Heart left ventricle (tissue), 16 donors: Measurements from ENCODE around the gene POU2AF1. TPM values are rescaled to one million over a fixed set of nuclear protein-coding genes. Genes with fewer than 3 reads are reported as not detected.
"Not testable (repeated sequence)": the region's sequence is repeated elsewhere in the genome, so short reads cannot be mapped to it uniquely, and the experiment has no call there.

Experiments
- ATAC-seq, 4 donors: fragments of 200-7000 bp; cut with Tn5 transposase; one replicate each; pipeline ENCODE4 v1.9.1; 2020 to 2022; ENCODE audit warnings: moderate library complexity in 4 of 4, mild to moderate bottlenecking in 3 of 4, moderate number of reproducible peaks in 1 of 4
- DNase-seq, 5 donors: peaks; one replicate each; pipeline ENCODE4 v3.0.0-alpha.2; 2020
- H3K27ac ChIP-seq, 12 donors: fragments of 200-600 bp; sonication (generic) in 4 of 12; one replicate each; pipeline versions ENCODE4 v1.5.0 to v1.8.0; 2016 to 2022; ENCODE audit warnings: mild to moderate bottlenecking in 2 of 12
- H3K27me3 ChIP-seq, 9 donors: fragments of 200-600 bp; sonication (generic) in 2 of 9; one replicate each; pipeline versions ENCODE4 v1.5.1 to v1.8.0; 2016 to 2022; ENCODE audit warnings: mild to moderate bottlenecking in 3 of 9
- H3K36me3 ChIP-seq, 9 donors: fragments of 200-600 bp; sonication (generic) in 2 of 9; one replicate each; pipeline versions ENCODE4 v1.5.0 to v1.8.0; 2018 to 2022; ENCODE audit warnings: mild to moderate bottlenecking in 2 of 9
- H3K4me1 ChIP-seq, 12 donors: fragments of 200-600 bp; sonication (generic) in 4 of 12; one replicate each; pipeline versions ENCODE4 v1.5.0 to v1.8.0; 2016 to 2022; ENCODE audit warnings: mild to moderate bottlenecking in 3 of 12
- H3K4me3 ChIP-seq, 12 donors: fragments of 200-600 bp; sonication (generic) in 4 of 12; one replicate each; pipeline versions ENCODE4 v1.5.0 to v1.8.0; 2017 to 2022; ENCODE audit warnings: mild to moderate bottlenecking in 9 of 12, moderate library complexity in 4 of 12
- H3K9me3 ChIP-seq, 12 donors: fragments of 200-600 bp; sonication (generic) in 4 of 12; one replicate each; pipeline versions ENCODE4 v1.5.0 to v1.8.0; 2016 to 2022; ENCODE audit warnings: mild to moderate bottlenecking in 1 of 12
- POLR2A ChIP-seq, 2 donors: fragments of 450-650 bp; IDR thresholded peaks; one replicate each; pipeline ENCODE4 v1.6.1; 2017; ENCODE audit warnings: antibody characterized with exemption in 2 of 2, mild to moderate bottlenecking in 2 of 2, moderate library complexity in 2 of 2
- WGBS, 4 donors: extraction: QIAGEN DNeasy Blood & Tissue Kit in 2 of 4; methylation state at CpG; one replicate each; pipeline versions ENCODE4 v1.1.5 to v1.1.7; 2013 to 2018; 5-methylcytosine and 5-hydroxymethylcytosine counted together
- intact Hi-C, 10 donors: fragments of 100-400 bp; cut with DNase I; formaldehyde crosslinking; loops; one replicate each; pipeline versions ENCODE4 v1.11.1 to v1.14.2; 2022
- polyA plus RNA-seq, 2 donors: library from polyadenylated mRNA; stranded (reverse); fragments of 200-250 nt; gene quantifications; one replicate each; pipeline ENCODE4 v1.2.3, GENCODE V29; 2013
- total RNA-seq, 9 donors: library from RNA; depleted of rRNA in 2 of 9; stranded (reverse); fragments of >200 nt in 2 of 9; fragmentation: NEBNext Ultra II Directional in 3 of 9; extraction: Animal tissue kit (Norgen Biotek cat#: 25700) in 3 of 9; gene quantifications; one replicate each; pipeline versions ENCODE4 v1.1.0 to v1.2.4, GENCODE V29; 2016 to 2023
- TF ChIP-seq, protein P1 (sequence below), 12 donors: fragments of 200-600 bp; sonication (generic) in 4 of 12; IDR thresholded peaks; one replicate each; pipeline versions ENCODE4 v1.5.0 to v1.8.0; 2018 to 2022; ENCODE audit warnings: antibody characterized with exemption in 12 of 12, mild to moderate bottlenecking in 5 of 12
- donor health status: ischemic (EF 13 %, LVEDD 7.1; RV severe dilation, severe dysfunction).
- donor health status: healthy with polysubstance abuse.
- donor health status: DM: no; HTN: yes; CAD: no.
- donor health status: DM: no; HTN: no; CAD: no.
- donor health status: ischemic (EF 25% LVEDD 6.9; RV normal size, moderate dysfunction).
- donor health status: ischemic (EF 25% LVEDD 5.7; RV mildly dilated, moderate dysfunction).
- donor health status: healthy.
- donor health status: DM: yes; HTN: yes; CAD: no.
- donor health status: ischemic (EF 35%, LVEDD 5.7; RV mildly dilated, moderate dysfunction).
- donor health status: nonischemic (EF 11% LVEDD 7.7; RV severe dilation, severe dysfunction).
- donor health status: DM: yes; HTN: yes; CAD: no.
- donor health status: PGD.
- donor health status: ischemic (EF 29% LVEDD 5.4; RV normal size, mild dysfunction).
- donor health status: nonischemic (EF 23%, LVEDD 6.1; RV moderate dilation, normal function).

The POU2AF1 gene
- total and polyA plus RNA-seq, 11 donors = 0.07 to 1.3 (median 0.24) TPM; not detected in 7

DNA sequence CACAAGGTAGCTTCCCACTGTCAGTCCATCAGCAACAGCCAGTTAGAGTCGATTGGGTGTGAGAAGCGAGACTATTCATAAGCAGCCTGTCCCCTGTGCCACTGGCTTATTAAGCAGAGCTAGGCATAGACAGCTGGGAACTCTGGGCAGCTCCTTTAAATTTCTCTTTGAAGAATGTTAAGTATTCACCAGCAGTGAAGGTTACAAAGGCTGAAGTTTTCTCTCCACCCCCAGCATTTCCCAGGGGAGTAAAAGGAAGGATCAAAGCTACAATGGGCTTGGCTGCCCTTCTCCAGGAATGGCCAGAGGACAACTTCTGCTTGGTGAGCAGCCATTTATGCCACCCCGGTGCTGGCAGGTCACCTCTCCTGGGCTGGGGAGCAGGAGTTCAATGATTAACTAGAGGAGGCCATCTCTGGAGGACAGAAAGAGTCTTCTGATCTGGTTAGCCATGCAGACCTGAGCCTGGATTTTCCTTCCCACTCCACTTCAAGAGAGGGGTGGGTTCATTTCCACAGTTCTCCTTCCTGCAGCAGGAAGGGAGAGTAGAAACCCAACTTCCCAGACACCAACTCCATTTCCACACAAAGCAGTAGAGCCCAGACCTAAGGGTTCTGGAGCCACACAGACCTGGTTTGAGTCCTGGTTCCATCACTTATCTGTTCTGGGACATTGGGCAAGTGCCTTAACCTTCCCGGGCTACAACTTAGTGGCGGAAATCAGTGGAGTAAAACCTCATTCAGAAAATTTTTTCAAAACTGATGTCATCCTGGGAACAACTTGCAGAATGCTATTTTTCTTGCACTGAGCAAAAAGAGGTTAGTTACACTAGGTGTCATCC, 58.1 kb downstream of the POU2AF1 start:
- WGBS, 4 donors = 60 to 79% (median 74%) methylated on average over 5 of the region's 5 CpGs
- DNase-seq (no peak), ATAC-seq (peak in 2 of 4 donors; percentile 41 to 46)
- no peaks in the 10 kb centered on the region for H3K9me3 ChIP-seq
- no peaks in the 10 kb centered on the region for H3K27me3 ChIP-seq
- TF ChIP-seq POLR2A (IDR thresholded peaks at IDR 0.05) = no peak
- TF ChIP-seq, protein P1, sequence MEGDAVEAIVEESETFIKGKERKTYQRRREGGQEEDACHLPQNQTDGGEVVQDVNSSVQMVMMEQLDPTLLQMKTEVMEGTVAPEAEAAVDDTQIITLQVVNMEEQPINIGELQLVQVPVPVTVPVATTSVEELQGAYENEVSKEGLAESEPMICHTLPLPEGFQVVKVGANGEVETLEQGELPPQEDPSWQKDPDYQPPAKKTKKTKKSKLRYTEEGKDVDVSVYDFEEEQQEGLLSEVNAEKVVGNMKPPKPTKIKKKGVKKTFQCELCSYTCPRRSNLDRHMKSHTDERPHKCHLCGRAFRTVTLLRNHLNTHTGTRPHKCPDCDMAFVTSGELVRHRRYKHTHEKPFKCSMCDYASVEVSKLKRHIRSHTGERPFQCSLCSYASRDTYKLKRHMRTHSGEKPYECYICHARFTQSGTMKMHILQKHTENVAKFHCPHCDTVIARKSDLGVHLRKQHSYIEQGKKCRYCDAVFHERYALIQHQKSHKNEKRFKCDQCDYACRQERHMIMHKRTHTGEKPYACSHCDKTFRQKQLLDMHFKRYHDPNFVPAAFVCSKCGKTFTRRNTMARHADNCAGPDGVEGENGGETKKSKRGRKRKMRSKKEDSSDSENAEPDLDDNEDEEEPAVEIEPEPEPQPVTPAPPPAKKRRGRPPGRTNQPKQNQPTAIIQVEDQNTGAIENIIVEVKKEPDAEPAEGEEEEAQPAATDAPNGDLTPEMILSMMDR (IDR thresholded peaks at IDR 0.05) = no peak
- no peak overlapping the region for H3K4me3 ChIP-seq
- no peak overlapping the region for H3K27ac ChIP-seq
- intact Hi-C loops = no loop called here
- H3K4me1 ChIP-seq = peaks cover 0 to 11% (median 0%) of the 10 kb centered on the region in 12 donors
- no peaks in the 10 kb centered on the region for H3K36me3 ChIP-seq

DNA sequence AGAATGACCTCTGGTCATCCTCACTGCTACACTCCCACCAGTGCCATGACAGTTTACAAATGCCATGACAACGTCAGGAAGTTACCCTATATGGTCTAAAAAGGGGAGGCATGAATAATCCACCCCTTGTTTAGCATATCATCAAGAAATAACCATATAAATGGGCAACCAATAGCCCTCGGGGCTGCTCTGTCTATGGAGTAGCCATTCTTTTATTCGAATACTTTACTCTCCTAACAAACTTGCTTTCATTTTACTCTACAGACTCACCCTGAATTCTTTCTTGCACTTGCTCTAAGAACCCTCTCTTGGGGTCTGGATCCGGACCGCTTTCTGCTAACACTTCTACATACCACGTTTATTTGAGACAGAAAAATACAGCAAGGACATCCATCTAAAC, 58.9 kb downstream of the POU2AF1 start:
- DNase-seq, H3K36me3 ChIP-seq, H3K9me3 ChIP-seq, H3K27me3 ChIP-seq, intact Hi-C loops, H3K4me3 ChIP-seq, ATAC-seq, H3K27ac ChIP-seq: not testable (repeated sequence)
- H3K4me1 ChIP-seq = peaks cover 0 to 11% (median 0%) of the 10 kb centered on the region in 12 donors
- 81 to 84% (median 81%) methylated on average over 6 of the region's 6 CpGs for WGBS, 4 donors

DNA sequence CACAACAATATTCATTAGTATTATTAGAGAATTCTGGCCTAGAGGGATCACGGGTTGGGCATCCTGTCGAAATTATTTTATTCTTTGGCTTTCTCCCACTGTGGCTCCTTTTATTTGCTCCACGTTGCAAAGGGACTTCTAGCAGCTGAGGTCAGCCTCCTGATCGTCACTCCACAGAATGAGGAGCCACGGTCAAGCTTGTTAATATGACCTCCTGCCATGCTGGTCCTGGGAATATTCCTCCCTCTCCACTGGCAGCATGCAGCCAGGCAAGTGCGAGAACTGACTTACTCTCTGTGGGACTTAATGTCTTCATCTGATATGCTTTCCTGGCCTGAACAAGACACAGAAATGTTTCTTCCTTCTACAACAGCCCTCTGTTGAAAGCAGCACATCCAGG, 59.8 kb downstream of the POU2AF1 start:
- Histone ChIP-seq H3K4me1 (peaks cover 0 to 8% (median 0%) of the 10 kb centered on the region in 12 donors), H3K9me3 (peaks cover 0 to 4% (median 0%) of the 10 kb centered on the region in 12 donors), H3K27me3 (no peaks in the 10 kb centered on the region), H3K27ac (no peak overlapping the region), H3K4me3 (no peak overlapping the region), H3K36me3 (no peaks in the 10 kb centered on the region)
- no peak for TF ChIP-seq POLR2A (IDR thresholded peaks at IDR 0.05)
- intact Hi-C loops = no loop called here
- ATAC-seq (no peak), DNase-seq (no peak)
- WGBS, 4 donors = 71 to 84% (median 78%) methylated on average over 6 of the region's 6 CpGs

DNA sequence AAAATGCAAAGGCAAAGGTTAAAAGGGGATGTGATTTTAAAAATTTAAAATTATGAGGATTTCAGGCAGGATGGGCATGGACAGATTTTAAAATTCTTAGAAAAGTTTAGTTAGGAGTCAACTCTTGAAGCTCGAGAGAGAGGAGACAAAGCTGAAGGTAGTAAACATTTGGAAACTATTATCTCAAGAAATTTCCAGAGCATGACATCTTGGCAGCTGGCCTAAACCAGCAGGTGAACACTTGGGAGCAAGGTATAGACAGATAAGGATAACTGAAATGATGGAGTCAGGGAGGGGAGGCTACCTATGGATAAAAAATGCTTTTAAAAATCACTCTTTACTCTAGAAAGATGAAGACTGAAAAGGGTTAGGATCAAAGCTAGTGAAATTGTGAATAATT, 67.0 kb downstream of the POU2AF1 start:
- Histone ChIP-seq H3K4me1 (peaks cover 0 to 3% (median 0%) of the 10 kb centered on the region in 12 donors), H3K27ac (no peak overlapping the region), H3K9me3 (peaks cover 0 to 4% (median 0%) of the 10 kb centered on the region in 12 donors), H3K27me3 (peaks cover 0 to 13% (median 0%) of the 10 kb centered on the region in 9 donors), H3K4me3 (no peak overlapping the region), H3K36me3 (no peaks in the 10 kb centered on the region)
- TF ChIP-seq POLR2A (IDR thresholded peaks at IDR 0.05) = no peak
- TF ChIP-seq, protein P1 (IDR thresholded peaks at IDR 0.05) = no peak
- WGBS, 4 donors = 65 to 75% (median 72%) methylated on average over 1 of the region's 1 CpG
- ATAC-seq = no peak
- intact Hi-C loops = no loop called here
- DNase-seq = no peak

DNA sequence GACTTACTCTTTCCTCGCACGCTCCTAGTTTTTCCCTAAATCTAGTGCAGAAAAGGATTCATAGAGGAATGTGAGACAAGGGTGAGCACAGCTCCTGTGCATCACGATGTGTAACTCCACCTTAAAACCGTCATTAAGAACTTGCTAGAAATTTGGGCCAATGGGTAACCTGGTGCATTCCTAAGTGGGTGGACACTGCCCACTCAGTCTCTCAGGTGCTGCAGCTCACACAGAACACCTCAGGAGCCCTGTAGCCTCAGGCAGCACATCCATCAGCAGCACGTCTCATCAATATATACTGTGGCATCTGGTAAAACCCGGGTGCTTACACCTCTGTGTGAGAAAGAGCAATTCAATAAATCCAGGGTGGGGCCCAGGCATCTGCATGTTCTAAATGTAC, 68.4 kb downstream of the POU2AF1 start:
- DNase-seq = no peak
- WGBS, 4 donors = 76 to 88% (median 83%) methylated on average over 6 of the region's 6 CpGs
- ATAC-seq = no peak
- H3K4me3 ChIP-seq = no peak overlapping the region
- H3K36me3 ChIP-seq = no peaks in the 10 kb centered on the region
- no peak for TF ChIP-seq POLR2A (IDR thresholded peaks at IDR 0.05)
- TF ChIP-seq, protein P1 (IDR thresholded peaks at IDR 0.05) = no peak
- intact Hi-C loops = no loop called here
- H3K27me3 ChIP-seq = peaks cover 0 to 16% (median 3%) of the 10 kb centered on the region in 9 donors
- peaks cover 0 to 3% (median 0%) of the 10 kb centered on the region in 12 donors for H3K4me1 ChIP-seq
- H3K9me3 ChIP-seq = peaks cover 0 to 4% (median 0%) of the 10 kb centered on the region in 12 donors
- no peak overlapping the region for H3K27ac ChIP-seq
